ENCODE measurements around the gene TMEM192. TPM values are rescaled to one million over a fixed set of nuclear protein-coding genes. Genes with fewer than 3 reads are reported as not detected.

The TMEM192 gene
- total RNA-seq, 1 experiment from 2014 or later: 30.9 TPM

Other genes with a start within 250 kb of the TMEM192 start
- gene APELA, start 235.7 kb downstream of the TMEM192 start, total RNA-seq (2014; rRNA removed; shearing (Covaris generic)): not detected in 2 replicates
- gene TRIM61, start 135.2 kb downstream of the TMEM192 start, total RNA-seq (2014; rRNA removed; shearing (Covaris generic)): 2.4 and 3.9 TPM in 2 replicates
- gene TRIM60, start 80.9 kb downstream of the TMEM192 start, total RNA-seq (2014; rRNA removed; shearing (Covaris generic)): not detected in 2 replicates
- gene TRIM75, start 59.0 kb downstream of the TMEM192 start, total RNA-seq (2014; rRNA removed; shearing (Covaris generic)): not detected in 2 replicates
- gene KLHL2, start 94.7 kb upstream of the TMEM192 start, total RNA-seq (2014; rRNA removed; shearing (Covaris generic)): 19.9 and 20.1 TPM in 2 replicates
- 117 and 178 TPM in 2 replicates for gene MSMO1, start 214.8 kb upstream of the TMEM192 start, total RNA-seq (2014; rRNA removed; shearing (Covaris generic))

All from HT1080 (cell line).